Epidermal melanocyte (primary cell): Measurements from ENCODE around the gene NAIP.
"Not testable (repeated sequence)": the region's sequence is repeated elsewhere in the genome, so short reads cannot be mapped to it uniquely, and the experiment has no call there.

Experiments
- DNase-seq: peaks from one replicate; pipeline ENCODE4 v3.0.0; 2011; ENCODE audit warnings: low spot score; ENCODE audit not compliant: insufficient read length

Gene NAIP

DNA sequence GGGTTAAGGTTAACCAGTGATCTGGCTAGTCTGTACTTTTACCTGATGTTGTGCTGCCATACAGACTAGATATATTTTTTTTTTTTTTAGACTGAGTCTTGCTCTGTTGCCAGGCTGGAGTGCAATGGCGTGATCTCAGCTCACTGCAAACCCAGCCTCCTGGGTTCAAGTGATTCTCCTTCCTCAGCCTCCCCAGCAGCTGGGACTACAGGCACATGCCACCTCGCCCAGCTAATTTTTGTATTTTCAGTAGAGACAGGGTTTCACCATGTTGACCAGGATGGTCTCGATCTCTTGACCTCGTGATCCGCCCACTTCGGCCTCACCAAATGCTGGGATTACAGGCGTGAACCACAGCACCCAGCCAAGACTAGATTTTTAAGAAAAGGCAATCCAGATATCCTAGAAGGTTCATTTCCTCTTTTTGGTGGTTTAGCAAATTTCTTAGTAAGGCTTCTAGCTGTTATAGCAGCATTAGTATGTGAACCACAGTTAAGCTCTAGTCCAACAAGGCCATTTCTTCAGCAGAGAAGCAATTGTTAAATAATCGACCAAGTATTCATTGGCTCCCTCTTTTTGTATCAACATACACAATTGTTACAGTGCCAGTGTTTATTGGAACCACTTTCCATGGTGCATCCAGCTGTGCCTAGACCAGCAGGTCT is at the start of gene NAIP:
Gene NAIP (minus strand): TSS at position 51 of the 665 bp plus-strand sequence. CDS start 12,424 bp downstream, outside the sequence.
- not testable (repeated sequence) for DNase-seq

DNA sequence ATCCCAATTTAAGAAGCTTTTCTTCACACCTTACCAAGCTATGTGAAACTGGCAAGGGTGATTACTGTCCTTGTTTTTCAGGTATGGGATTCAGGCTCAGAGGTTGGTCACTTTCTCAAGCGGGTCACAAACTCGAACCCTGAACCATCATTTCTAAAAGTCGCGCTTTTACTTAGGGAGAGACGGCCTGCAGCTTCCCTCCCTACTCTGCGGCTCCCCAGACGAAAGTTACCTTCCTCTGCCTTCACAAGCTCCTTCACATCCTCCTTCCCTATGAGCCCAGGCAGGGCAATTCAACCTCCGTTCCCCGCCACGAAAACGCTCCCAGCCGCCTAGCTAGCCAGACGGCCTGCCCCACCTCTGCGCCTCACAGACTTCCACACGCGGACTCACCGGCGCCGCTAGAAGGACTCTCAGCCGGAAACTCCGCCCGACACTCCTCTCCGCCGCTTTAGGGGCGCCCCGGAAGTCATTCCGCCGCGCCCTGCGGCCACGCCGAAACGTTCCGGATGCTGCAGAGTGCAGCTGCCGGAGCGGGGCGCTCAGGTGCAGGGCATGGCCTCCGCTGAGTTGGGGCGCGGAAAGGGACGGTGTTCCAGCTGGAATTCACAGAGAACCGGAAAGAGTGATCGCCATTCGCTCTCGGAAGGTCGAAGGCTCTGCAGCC is 42.3 kb upstream of the NAIP start, which contains the start of gene GTF2H2:
Gene GTF2H2 (minus strand): TSS at position 415 of the 667 bp plus-strand sequence. CDS start 4,913 bp downstream, outside the sequence.
- not testable (repeated sequence) for DNase-seq

DNA sequence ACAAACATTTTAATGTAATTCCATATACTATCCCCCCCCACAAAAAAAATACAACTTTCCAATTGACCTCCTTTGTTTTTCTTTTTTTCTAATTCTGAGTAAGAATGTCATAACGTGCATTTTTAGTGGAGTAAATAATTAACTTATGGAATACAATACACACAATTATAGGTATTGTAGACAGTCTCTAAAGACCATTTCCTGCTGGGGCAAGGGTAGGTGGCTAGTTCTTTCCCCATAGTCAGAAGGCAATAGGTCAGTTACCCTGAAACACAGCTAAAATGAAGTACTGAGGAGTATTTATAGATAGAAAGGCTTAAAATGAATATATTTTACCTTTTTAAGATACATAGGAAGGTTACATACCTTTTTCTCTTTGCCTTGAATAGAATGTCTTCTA is 36.2 kb upstream of the NAIP start:
- not testable (repeated sequence) for DNase-seq

GRCh38 chr5:71059426-71059825 is 34.3 kb upstream of the NAIP start:
- not testable (repeated sequence) for DNase-seq

DNA sequence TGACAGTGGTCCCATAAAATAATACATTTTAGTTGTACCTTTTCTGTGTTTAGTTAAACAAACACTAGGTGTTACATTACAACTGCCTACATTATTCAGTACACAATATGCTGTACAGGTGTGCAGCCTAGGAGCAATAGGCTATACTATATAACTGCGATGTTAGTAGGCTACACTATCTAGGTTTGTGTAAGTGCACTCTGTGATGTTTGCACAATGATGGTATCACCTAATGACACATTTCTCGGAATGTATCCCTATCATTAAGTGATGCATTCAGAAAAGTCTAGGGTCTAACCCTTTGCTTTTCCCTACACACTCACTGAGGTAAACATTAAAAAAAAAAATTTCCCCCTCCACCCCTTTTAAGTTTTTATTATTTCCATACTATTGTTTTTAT is 19.7 kb upstream of the NAIP start:
- DNase-seq = not testable (repeated sequence)

GRCh38 chr5:71044128-71044527 is 19.0 kb upstream of the NAIP start:
- not testable (repeated sequence) for DNase-seq

DNA sequence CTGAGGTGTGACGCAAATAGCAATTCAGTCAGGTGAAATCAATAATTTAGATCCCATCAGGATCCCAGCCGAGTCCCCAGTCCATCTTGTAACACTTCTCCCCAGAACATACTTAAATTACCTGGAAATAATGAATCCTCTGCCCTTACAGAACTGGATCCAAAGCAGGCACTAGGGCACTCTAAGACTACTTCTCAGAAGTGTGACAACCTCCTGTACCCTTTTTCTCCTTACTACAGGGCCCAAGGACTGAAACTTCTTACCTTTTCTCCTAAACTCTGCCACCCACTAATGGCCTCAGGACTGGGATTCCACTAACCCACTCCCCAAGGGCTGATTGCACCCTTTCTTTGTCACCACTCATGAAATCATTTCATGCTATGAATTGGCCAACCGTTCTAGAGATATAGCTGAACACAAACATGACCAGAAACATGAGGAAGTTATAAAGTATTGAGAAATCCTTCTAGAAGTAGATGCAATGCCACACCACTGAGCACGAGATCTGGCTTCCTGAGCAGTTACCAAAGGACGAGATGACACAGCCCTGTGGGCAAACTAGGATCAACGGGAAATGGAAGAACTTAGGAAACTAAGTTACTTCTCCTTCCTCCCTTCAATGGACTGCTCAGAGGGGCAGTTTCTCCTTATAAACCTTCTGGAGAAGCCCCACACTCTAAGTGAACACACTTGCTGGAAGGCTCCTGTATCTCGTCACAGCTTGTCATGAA is 6.1 kb upstream of the NAIP start:
- not testable (repeated sequence) for DNase-seq

DNA sequence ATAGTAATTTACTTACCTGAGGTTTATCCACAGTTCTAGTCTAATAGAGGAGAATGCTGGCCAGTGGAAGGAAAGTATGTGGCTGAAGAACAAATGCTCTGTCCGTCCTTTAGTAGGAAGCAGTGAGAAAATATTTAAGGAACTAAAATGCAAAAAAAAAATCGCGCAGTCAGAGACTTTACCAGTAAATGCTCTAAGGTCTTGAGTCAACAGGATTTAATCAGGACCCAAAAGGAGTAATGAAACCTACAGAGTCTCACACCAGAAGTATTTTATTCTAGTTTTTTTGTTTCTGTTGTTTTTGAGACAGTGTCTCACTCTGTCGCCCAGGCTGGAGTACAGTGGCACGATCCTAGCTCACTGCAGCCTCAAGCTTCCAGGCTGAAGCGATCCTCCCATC is 4.5 kb downstream of the NAIP start:
- not testable (repeated sequence) for DNase-seq

- not testable (repeated sequence) for DNase-seq
Observed at GRCh38 chr5:71018376-71019005, 6.6 kb downstream of the NAIP start.

- DNase-seq = no peak
Observed at GRCh38 chr5:71014176-71014575, 11.0 kb downstream of the NAIP start.

GRCh38 chr5:71013575-71013974 is 11.6 kb downstream of the NAIP start:
- peak; percentile 1 for DNase-seq

DNA sequence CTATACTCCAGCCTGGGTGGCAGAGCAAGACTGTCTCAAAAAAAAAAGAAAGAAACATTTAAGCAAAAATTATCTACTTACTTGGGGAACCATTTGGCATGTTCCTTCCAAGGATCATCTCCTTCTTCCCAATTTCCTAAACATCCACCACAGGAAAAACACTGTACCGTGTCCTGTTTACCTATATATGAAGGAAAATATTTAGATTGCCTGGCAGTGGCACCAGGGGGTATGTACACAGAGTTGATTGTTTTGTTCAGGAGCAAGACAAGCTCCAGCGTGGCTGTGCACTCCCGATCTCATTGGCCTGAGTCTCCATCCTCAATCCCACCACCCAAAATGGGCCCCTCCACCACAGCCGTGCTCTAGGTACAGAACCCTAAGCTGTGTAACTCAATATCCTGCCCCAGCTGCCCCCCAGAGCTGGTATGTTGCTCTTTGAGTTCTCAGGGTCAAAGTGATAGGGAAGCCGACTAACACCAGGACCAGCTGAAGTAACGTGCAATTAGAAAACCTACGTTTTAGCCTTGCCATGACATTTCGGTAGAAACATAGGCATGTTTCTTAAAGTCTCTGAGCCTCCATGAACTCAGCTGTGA is 13.8 kb downstream of the NAIP start:
- peak; percentile 15 for DNase-seq

GRCh38 chr5:71006983-71007382 is 18.2 kb downstream of the NAIP start:
- not testable (repeated sequence) for DNase-seq

DNA sequence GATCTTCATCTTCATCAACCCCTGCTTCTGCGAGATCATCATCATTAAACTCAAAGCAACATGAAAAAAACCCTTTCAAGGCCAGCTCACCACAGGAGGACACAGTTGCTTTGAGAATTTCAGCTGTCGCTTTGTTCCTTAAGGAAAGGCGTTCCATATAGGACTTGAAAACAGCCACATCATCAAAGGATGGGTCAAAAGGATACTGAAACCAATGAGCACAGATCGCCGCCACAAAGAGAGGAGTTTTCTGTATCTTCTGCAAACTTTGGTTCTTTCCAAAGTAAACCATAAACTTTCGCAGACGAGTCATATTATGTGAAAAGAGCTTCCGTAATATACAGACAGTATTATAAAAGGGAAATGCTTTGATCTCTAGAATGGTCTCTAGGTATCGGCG is 40.3 kb downstream of the NAIP start:
- DNase-seq = not testable (repeated sequence)

- DNase-seq = not testable (repeated sequence)
Observed at GRCh38 chr5:70967220-70967619, 57.9 kb downstream of the NAIP start.

GRCh38 chr5:70964531-70964930 is 60.6 kb downstream of the NAIP start:
- not testable (repeated sequence) for DNase-seq

GRCh38 chr5:70953068-70953467 is 72.1 kb downstream of the NAIP start:
- DNase-seq = not testable (repeated sequence)

- not testable (repeated sequence) for DNase-seq
Observed at GRCh38 chr5:70932560-70932959, 92.6 kb downstream of the NAIP start.

- not testable (repeated sequence) for DNase-seq
Observed at GRCh38 chr5:70931709-70932368, 93.3 kb downstream of the NAIP start.

- not testable (repeated sequence) for DNase-seq
Observed at GRCh38 chr5:70925211-70925562, 100.0 kb downstream of the NAIP start.
